Measurements from ENCODE around the gene SMO. TPM values are rescaled to one million over a fixed set of nuclear protein-coding genes. Genes with fewer than 3 reads are reported as not detected.
A peak's percentile ranks its signal among the peaks of the same experiment; 100 is the strongest.

Gene SMO
- total RNA-seq, 1 donor from 2014 or later, result 103 TPM

DNA sequence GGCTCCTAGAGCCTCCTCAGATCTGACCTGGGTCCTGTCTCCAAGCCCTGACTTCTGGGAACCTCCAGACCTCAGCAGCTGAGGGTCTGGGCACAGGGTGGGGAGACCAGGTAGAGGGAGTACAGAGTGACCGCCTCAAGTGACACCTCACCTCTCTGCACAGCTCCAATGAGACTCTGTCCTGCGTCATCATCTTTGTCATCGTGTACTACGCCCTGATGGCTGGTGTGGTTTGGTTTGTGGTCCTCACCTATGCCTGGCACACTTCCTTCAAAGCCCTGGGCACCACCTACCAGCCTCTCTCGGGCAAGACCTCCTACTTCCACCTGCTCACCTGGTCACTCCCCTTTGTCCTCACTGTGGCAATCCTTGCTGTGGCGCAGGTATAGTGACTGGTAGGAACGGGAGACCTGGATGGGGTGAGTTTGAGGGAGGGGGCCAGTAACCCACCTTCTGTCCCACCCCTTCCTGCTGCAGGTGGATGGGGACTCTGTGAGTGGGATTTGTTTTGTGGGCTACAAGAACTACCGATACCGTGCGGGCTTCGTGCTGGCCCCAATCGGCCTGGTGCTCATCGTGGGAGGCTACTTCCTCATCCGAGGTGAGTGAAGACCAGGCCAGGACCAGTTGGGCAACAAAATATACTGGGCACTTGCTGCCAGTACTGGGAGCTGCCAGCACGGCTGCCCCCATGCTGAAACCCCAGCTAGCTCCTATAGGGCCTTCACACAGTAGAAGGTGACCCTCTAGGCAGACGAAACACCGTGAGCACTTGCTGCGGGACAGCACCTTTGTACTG, 17.8 kb downstream of the SMO start:
- no peak for DNase-seq (ENCODE audit: low spot score, unreplicated experiment)
- Mint-ChIP-seq H3K4me1 (ENCODE audit: low read depth) (no peaks in the 10 kb centered on the region), H3K36me3 (ENCODE audit: insufficient read depth) (peaks cover 16% of the 10 kb centered on the region), H3K27me3 (no peaks in the 10 kb centered on the region), H3K9me3 (ENCODE audit: low read depth) (no peaks in the 10 kb centered on the region), H3K27ac (no peak overlapping the region), H3K4me3 (ENCODE audit: low read depth) (no peak overlapping the region)
- TF ChIP-seq, protein P1, sequence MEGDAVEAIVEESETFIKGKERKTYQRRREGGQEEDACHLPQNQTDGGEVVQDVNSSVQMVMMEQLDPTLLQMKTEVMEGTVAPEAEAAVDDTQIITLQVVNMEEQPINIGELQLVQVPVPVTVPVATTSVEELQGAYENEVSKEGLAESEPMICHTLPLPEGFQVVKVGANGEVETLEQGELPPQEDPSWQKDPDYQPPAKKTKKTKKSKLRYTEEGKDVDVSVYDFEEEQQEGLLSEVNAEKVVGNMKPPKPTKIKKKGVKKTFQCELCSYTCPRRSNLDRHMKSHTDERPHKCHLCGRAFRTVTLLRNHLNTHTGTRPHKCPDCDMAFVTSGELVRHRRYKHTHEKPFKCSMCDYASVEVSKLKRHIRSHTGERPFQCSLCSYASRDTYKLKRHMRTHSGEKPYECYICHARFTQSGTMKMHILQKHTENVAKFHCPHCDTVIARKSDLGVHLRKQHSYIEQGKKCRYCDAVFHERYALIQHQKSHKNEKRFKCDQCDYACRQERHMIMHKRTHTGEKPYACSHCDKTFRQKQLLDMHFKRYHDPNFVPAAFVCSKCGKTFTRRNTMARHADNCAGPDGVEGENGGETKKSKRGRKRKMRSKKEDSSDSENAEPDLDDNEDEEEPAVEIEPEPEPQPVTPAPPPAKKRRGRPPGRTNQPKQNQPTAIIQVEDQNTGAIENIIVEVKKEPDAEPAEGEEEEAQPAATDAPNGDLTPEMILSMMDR (IDR thresholded peaks at IDR 0.05; ENCODE audit: unreplicated experiment), result no peak

DNA sequence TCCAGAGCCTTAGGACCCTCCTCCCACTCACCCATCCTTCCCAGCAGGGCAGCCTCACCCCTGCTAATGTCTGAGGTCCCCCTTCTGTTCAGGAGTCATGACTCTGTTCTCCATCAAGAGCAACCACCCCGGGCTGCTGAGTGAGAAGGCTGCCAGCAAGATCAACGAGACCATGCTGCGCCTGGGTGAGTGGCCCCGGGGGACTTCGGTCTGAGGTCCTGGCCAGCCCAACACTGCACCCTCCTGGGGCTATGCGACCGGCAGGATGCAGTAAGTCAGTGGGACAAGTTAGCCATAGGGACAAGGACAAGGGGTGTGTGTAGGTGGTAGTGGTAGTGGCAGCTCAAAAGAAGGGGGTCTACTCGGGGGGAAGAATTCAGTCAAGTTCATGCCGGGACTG, 20.2 kb downstream of the SMO start:
- H3K4me1 Mint-ChIP-seq (ENCODE audit: low read depth), result no peaks in the 10 kb centered on the region
- H3K27me3 Mint-ChIP-seq, result no peaks in the 10 kb centered on the region
- TF ChIP-seq, protein P1 (IDR thresholded peaks at IDR 0.05; ENCODE audit: unreplicated experiment), result no peak
- H3K4me3 Mint-ChIP-seq (ENCODE audit: low read depth), result no peak overlapping the region
- peaks cover 21% of the 10 kb centered on the region for H3K36me3 Mint-ChIP-seq (ENCODE audit: insufficient read depth)
- DNase-seq (ENCODE audit: low spot score, unreplicated experiment), result no peak
- H3K27ac Mint-ChIP-seq, result no peak overlapping the region
- H3K9me3 Mint-ChIP-seq (ENCODE audit: low read depth), result no peaks in the 10 kb centered on the region

DNA sequence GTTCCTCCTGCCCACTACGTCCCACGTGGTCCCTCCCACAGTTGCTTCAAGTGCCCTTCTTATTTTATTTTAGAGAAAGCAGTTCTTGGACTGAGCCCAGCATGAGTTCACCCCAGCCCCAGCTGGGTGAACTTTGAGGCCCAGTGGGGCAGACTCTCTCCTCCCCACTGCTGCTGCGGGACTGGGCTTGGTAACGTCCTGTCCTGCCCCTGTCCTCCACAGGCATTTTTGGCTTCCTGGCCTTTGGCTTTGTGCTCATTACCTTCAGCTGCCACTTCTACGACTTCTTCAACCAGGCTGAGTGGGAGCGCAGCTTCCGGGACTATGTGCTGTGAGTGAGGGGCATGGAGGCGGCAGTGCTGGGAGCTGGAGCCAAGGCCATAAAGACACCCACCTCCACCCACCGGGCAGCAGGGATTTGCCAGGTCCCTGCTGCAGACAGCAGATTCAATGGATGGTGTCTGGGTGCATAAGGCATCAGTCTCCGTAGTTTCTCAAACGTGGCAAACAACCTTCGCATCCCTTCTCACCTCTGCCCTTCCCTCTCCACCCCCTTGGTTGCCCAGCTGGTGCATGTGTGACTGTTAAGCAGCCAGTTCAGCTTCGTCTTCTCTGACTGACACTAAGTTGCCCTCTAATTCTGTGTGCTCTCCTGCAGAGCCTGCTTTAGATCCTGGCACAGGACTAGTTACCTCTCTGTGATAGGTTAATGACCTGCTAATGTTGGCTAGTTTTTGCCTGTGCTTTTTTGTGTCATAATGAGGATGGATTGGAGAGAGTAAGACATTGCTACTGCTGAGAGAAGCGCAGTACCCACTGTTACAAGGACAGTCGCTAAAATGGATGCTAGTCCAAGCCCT, 20.9 kb downstream of the SMO start:
- TF ChIP-seq, protein P1 (IDR thresholded peaks at IDR 0.05; ENCODE audit: unreplicated experiment), result no peak
- no peaks in the 10 kb centered on the region for H3K4me1 Mint-ChIP-seq (ENCODE audit: low read depth)
- no peak for DNase-seq (ENCODE audit: low spot score, unreplicated experiment)
- H3K9me3 Mint-ChIP-seq (ENCODE audit: low read depth), result no peaks in the 10 kb centered on the region
- no peaks in the 10 kb centered on the region for H3K27me3 Mint-ChIP-seq
- H3K36me3 Mint-ChIP-seq (ENCODE audit: insufficient read depth), result peaks cover 26% of the 10 kb centered on the region
- H3K4me3 Mint-ChIP-seq (ENCODE audit: low read depth), result no peak overlapping the region
- H3K27ac Mint-ChIP-seq, result no peak overlapping the region

DNA sequence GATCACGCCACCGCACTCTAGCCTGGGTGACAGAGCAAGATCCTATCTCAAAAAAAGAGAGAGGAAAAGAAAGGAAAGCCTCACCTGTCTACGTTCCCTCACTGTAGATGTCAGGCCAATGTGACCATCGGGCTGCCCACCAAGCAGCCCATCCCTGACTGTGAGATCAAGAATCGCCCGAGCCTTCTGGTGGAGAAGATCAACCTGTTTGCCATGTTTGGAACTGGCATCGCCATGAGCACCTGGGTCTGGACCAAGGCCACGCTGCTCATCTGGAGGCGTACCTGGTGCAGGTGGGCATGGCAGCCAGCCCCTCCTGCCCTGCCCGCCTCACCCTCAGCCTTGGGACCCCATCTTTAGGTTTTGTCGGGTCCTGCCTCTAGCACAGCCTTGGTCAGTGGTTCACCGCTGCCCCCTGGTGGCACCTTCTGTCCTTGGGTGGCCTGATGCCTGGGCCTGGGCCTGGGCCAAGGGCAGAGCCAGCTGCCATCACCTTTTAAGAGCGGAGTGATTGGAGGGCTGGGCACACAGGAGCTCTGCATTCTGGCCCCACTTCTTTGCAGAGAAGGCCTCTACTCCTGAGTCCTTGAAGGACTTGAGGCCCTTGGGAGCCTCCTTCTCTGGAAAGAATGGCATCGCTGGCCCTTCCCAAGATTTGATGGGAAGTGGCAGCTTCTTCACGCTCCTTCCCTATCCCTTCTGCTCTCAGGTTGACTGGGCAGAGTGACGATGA, 22.0 kb downstream of the SMO start:
- TF ChIP-seq, protein P1 (IDR thresholded peaks at IDR 0.05; ENCODE audit: unreplicated experiment), result peak; percentile 80
- DNase-seq (ENCODE audit: low spot score, unreplicated experiment), result peak; percentile 75
- Mint-ChIP-seq H3K27me3 (no peaks in the 10 kb centered on the region), H3K36me3 (ENCODE audit: insufficient read depth) (peaks cover 26% of the 10 kb centered on the region), H3K9me3 (ENCODE audit: low read depth) (no peaks in the 10 kb centered on the region), H3K4me3 (ENCODE audit: low read depth) (no peak overlapping the region), H3K27ac (no peak overlapping the region), H3K4me1 (ENCODE audit: low read depth) (no peaks in the 10 kb centered on the region)

DNA sequence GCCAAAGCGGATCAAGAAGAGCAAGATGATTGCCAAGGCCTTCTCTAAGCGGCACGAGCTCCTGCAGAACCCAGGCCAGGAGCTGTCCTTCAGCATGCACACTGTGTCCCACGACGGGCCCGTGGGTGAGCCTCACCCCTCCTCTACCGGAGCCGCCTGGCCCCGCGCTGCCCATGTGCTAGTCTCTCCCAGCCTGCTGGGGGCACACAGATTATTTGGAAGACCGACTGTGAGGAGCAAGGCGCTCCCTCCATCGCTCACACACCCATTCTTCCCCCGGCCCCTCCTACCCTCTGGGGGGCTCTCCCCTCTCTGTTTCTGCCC, 22.5 kb downstream of the SMO start:
- Mint-ChIP-seq H3K9me3 (ENCODE audit: low read depth) (no peaks in the 10 kb centered on the region), H3K27me3 (no peaks in the 10 kb centered on the region), H3K4me3 (ENCODE audit: low read depth) (no peak overlapping the region), H3K4me1 (ENCODE audit: low read depth) (no peaks in the 10 kb centered on the region), H3K27ac (no peak overlapping the region), H3K36me3 (ENCODE audit: insufficient read depth) (peaks cover 29% of the 10 kb centered on the region)
- no peak for DNase-seq (ENCODE audit: low spot score, unreplicated experiment)
- TF ChIP-seq, protein P1 (IDR thresholded peaks at IDR 0.05; ENCODE audit: unreplicated experiment), result no peak

Data from progenitor cell of endocrine pancreas (in vitro differentiated cells).